ENCODE data around the gene MRGPRG. TPM values are rescaled to one million over a fixed set of nuclear protein-coding genes. Genes with fewer than 3 reads are reported as not detected.

MRGPRG gene
- total and polyA plus RNA-seq, 2 of the 8 experiments (the other 6 are each of a cell fraction or from before 2014, with no cell fraction given) = not detected

DNA sequence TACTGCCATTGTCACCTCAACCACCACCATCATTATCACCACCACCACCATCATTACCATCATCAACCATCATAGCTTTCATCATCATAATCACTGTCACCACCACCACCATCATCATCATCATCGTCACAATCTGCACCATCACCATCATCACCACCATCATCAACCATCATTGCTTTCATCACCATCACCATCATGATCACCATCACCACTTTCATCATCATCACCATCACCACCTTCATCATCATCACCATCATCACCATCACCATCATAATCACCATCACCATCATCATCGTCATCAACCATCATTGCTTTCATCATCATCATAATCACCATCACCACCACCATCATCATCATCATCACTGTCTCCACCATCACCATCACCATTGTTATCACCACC, 44.8 kb downstream of the MRGPRG start:
- no peak overlapping the region for H3K9ac ChIP-seq (replicated peaks in 1 of 4; ENCODE audit: extremely low read depth in 1 of 4, low read depth in 3 of 4, low read length in 3 of 4)
- H2AFZ ChIP-seq (ENCODE audit: low read length) = no peak overlapping the region
- H2BK120ac ChIP-seq (replicated peaks; ENCODE audit: low read depth, low read length) = no peak overlapping the region
- FAIRE-seq (no peak), DNase-seq (ENCODE audit: low read depth in 1 of 2, low spot score in 2 of 2) (no peak)
- H3K9me3 ChIP-seq (ENCODE audit: insufficient read depth in 2 of 2, low read depth in 1 of 2, low read length in 1 of 2) = 0 out of 4 replicates have a peak, but pooled peaks cover 0 to 4% of the 10 kb centered on the region in 2 experiments
- H3K4ac ChIP-seq (replicated peaks; ENCODE audit: insufficient read length, low read depth, low read length) = no peak overlapping the region
- H3K27me3 ChIP-seq (replicated peaks in 1 of 4; ENCODE audit: control insufficient read depth in 3 of 4, extremely low read depth in 1 of 4, insufficient read depth in 3 of 4, low read length in 3 of 4) = peaks cover 0 to 8% (median 3%) of the 10 kb centered on the region in 4 experiments; a peak in 3 of 7 replicates
- H3K79me1 ChIP-seq (ENCODE audit: low read depth, low read length) = no peaks in the 10 kb centered on the region
- TF ChIP-seq GTF2F1 (IDR thresholded peaks at IDR 0.05; ENCODE audit: borderline replicate concordance, low read depth, low read length) (no peak), ASH2L (IDR thresholded peaks at IDR 0.05; ENCODE audit: low read length) (no peak), BRCA1 (IDR thresholded peaks at IDR 0.05; ENCODE audit: low read depth, low read length) (no peak), BACH1 (IDR thresholded peaks at IDR 0.05; ENCODE audit: low read length) (no peak), MAFK (IDR thresholded peaks at IDR 0.05; ENCODE audit: low read depth, low read length) (no peak), TAF1 (IDR thresholded peaks at IDR 0.05; ENCODE audit: low read depth, low read length) (no peak), SP1 (IDR thresholded peaks at IDR 0.05; ENCODE audit: low read depth, low read length) (no peak), CHD2 (IDR thresholded peaks at IDR 0.05; ENCODE audit: low read length) (no peak), CREB1 (IDR thresholded peaks at IDR 0.05) (no peak), CEBPB (IDR thresholded peaks at IDR 0.05; ENCODE audit: low read depth, low read length) (no peak), TCF12 (IDR thresholded peaks at IDR 0.05; ENCODE audit: low read depth, low read length) (no peak), BCL11A (IDR thresholded peaks at IDR 0.05; ENCODE audit: low read depth in 2 of 2, low read length in 2 of 2) (no peak)
- no peak overlapping the region for H3K4me3 ChIP-seq (ENCODE audit: extremely low read depth in 1 of 4, insufficient read depth in 2 of 4, low read depth in 3 of 4, low read length in 4 of 4)
- H3K14ac ChIP-seq (ENCODE audit: insufficient read length) = no peak overlapping the region
- ChIA-PET CTCF (ENCODE audit: partially characterized antibody) (no interaction called here), POLR2A (ENCODE audit: partially characterized antibody) (no interaction called here)
- H4K8ac ChIP-seq (ENCODE audit: extremely low read depth, insufficient read depth, low read length) = no peak overlapping the region
- H2BK12ac ChIP-seq (ENCODE audit: low read depth, low read length) = no peak overlapping the region
- H3K4me1 ChIP-seq (replicated peaks in 1 of 4; ENCODE audit: control insufficient read depth in 3 of 4, insufficient read depth in 4 of 4, low read length in 3 of 4) = peaks cover 0 to 8% (median 5%) of the 10 kb centered on the region in 4 experiments; a peak in 6 of 7 replicates
- peak overlapping the region; percentile 93 for H3K56ac ChIP-seq (replicated peaks; ENCODE audit: insufficient read length, low read depth, low read length)
- no peaks in the 10 kb centered on the region; a peak in 1 of 8 replicates for H3K36me3 ChIP-seq (ENCODE audit: control insufficient read depth in 2 of 4, insufficient read depth in 4 of 4, low read length in 3 of 4)
- H2BK15ac ChIP-seq (ENCODE audit: low read length) = no peak overlapping the region
- H2AK5ac ChIP-seq (ENCODE audit: low read depth, low read length) = no peak overlapping the region; the same call in 1 of the 2 replicates
- H3K4me2 ChIP-seq (ENCODE audit: insufficient read depth in 1 of 2, low read depth in 2 of 2, low read length in 2 of 2) = no peak overlapping the region
- peaks cover 0 to 6% of the 10 kb centered on the region in 2 experiments for H4K20me1 ChIP-seq (replicated peaks in 1 of 2; ENCODE audit: control insufficient read depth in 1 of 2, insufficient read depth in 2 of 2, low read length in 2 of 2)
- no peak overlapping the region for H3K18ac ChIP-seq (ENCODE audit: extremely low read depth, low read length)
- peaks cover 12% of the 10 kb centered on the region; the same call in 1 of the 2 replicates for H3K23me2 ChIP-seq (ENCODE audit: low read depth, low read length)
- H4K91ac ChIP-seq (replicated peaks; ENCODE audit: insufficient read length, low read length) = no peak overlapping the region
- H4K5ac ChIP-seq (ENCODE audit: insufficient read length, low read depth, low read length) = no peak overlapping the region
- H3K79me2 ChIP-seq (ENCODE audit: control insufficient read depth in 1 of 2, insufficient read depth in 2 of 2, low read length in 2 of 2) = no peaks in the 10 kb centered on the region
- no peak overlapping the region for H2BK5ac ChIP-seq (ENCODE audit: low read depth, low read length)
- no peak overlapping the region for H2BK20ac ChIP-seq (ENCODE audit: low read length)
- H3K23ac ChIP-seq (ENCODE audit: insufficient read length) = no peak overlapping the region
- H3K27ac ChIP-seq (ENCODE audit: low read depth, low read length) = no peak overlapping the region
- 87 to 100% methylated on average over 1 to 2 of the region's 2 CpGs for WGBS, 2 experiments (ENCODE audit: extremely low coverage in 1 of 2, insufficient coverage in 1 of 2, insufficient read length in 1 of 2, insufficient replicate concordance in 2 of 2, low coverage in 1 of 2, low lambda C conversion rate in 2 of 2, missing lambda C conversion rate in 1 of 2)
